OCI-LY3 (cell line): ENCODE data around the gene ARHGAP26.

Experiments
- EZH2phosphoT487 ChIP-seq: fragments of 200-600 bp; shearing (Covaris generic); IDR thresholded peaks from 2 replicates; pipeline ENCODE4 v1.6.1; 2018; ENCODE audit warnings: antibody characterized with exemption, mixed run types, low read depth
- TF ChIP-seq, protein P1 (sequence below): fragments of 200-600, 300-600 bp; sonication (generic); IDR thresholded peaks from 2 replicates; pipeline ENCODE4 v1.5.1; 2014; ENCODE audit warnings: antibody characterized with exemption, low read length, low read depth

GRCh38 chr5:142958944-142959682 is 188.9 kb downstream of the ARHGAP26 start:
- TF ChIP-seq, protein P1, sequence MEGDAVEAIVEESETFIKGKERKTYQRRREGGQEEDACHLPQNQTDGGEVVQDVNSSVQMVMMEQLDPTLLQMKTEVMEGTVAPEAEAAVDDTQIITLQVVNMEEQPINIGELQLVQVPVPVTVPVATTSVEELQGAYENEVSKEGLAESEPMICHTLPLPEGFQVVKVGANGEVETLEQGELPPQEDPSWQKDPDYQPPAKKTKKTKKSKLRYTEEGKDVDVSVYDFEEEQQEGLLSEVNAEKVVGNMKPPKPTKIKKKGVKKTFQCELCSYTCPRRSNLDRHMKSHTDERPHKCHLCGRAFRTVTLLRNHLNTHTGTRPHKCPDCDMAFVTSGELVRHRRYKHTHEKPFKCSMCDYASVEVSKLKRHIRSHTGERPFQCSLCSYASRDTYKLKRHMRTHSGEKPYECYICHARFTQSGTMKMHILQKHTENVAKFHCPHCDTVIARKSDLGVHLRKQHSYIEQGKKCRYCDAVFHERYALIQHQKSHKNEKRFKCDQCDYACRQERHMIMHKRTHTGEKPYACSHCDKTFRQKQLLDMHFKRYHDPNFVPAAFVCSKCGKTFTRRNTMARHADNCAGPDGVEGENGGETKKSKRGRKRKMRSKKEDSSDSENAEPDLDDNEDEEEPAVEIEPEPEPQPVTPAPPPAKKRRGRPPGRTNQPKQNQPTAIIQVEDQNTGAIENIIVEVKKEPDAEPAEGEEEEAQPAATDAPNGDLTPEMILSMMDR: no peak
- TF ChIP-seq EZH2phosphoT487: no peak
